Daoy (cell line): Measurements from ENCODE around the gene SLC7A1. TPM values are rescaled to one million over a fixed set of nuclear protein-coding genes. Genes with fewer than 3 reads are reported as not detected.

Experiments
- DNase-seq: peaks from one replicate; pipeline ENCODE4 v3.0.0-alpha.2; 2015; ENCODE audit warnings: low read depth
- total RNA-seq: library from RNA; depleted of rRNA; stranded (reverse); fragments of >200 nt; shearing (Covaris generic); gene quantifications from 2 replicates; pipeline ENCODE4 v1.2.3, GENCODE V29; 2014

Gene SLC7A1
- total RNA-seq, 1 experiment from 2014 or later, result 22.0 TPM

DNA sequence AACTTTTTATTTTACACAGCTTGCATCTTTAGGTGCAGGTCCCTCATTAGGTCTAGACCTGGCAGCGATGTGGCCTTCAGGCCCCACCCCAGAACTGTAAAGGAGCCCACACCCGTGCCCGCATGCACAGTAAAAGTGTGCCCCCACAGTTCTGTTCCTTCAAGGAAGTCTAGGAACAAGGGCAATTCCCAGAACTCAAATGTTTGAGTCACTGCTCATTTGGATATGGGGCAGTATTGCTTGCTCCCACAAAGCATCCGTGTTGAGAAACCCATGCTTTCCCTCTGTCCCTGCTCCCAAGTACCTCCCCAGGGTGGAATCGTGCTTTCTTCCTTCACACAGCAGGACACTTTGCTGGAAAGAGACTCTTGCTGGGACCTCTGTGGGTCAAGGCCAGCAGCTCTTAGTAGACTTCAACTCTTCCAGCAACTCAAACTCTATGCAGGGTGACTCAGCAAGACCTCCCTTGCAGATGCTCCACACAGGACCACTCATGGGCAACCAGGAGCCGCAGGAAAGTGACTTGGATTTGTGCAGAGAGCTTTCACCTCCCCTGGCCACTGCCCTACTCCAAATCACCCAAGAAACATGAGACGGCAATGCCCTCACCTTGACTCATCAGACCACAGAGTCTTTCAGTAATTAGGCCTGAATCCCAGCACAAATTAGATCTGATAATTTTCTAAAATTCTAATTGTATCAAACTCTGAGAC lies 12.3 kb downstream of the SLC7A1 start:
- peak; percentile 82 for DNase-seq

DNA sequence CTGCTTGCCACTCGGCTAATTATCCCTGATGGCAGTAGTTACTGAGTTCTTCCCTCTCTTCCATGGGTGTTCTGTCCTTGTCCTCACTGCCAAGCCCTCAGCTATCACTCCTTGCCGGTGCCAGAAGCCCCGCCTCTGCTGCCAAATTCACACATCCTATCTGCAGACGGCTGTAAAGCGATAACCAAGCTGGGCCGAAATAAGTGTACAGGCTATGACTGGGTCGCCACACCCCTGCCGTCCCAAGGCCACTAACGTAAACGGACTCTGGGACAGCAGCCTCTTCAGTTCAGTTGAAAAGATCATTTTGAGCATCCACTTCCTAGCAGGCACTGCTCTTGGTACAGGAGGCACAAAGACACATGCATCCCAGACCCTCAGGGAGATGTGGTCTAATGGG lies 13.3 kb downstream of the SLC7A1 start:
- DNase-seq, result no peak

DNA sequence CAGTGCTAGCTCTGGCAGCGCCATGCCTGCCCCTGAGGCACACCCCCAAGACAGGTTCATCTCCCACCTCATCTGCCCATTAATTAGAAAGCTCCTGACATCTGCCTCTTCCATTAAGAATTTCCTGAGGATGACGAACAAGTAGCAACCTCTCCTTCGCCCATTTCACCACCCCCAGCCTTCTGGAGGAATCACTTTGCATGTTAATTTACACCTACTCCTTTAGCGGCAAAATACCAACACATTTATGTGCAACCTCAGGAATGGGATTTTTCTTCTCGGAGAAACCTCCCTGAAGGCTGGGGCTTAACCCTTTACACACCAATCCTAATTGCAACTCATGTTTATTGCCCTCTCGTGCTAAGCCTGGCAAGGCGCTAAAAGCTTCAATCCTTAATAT lies 13.8 kb downstream of the SLC7A1 start:
- DNase-seq, result no peak

DNA sequence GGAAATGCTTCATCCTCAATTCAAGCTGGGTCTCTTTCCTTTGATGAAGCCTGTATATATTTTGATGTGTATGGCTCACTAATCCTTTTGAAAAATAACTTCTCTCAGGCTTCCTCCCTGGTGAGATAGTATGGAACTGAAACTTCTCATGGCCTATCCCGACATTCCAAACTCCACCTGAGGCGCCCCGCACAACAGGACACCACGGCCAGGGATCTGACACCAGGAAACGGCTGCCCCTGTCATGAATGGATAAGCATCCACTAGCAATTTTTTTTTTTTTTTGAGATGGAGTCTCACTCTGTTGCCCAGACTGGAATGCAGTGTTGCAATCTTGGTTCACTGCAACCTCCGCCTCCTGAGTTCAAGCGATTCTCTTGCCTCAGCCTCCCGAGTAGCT lies 16.4 kb downstream of the SLC7A1 start:
- no peak for DNase-seq

DNA sequence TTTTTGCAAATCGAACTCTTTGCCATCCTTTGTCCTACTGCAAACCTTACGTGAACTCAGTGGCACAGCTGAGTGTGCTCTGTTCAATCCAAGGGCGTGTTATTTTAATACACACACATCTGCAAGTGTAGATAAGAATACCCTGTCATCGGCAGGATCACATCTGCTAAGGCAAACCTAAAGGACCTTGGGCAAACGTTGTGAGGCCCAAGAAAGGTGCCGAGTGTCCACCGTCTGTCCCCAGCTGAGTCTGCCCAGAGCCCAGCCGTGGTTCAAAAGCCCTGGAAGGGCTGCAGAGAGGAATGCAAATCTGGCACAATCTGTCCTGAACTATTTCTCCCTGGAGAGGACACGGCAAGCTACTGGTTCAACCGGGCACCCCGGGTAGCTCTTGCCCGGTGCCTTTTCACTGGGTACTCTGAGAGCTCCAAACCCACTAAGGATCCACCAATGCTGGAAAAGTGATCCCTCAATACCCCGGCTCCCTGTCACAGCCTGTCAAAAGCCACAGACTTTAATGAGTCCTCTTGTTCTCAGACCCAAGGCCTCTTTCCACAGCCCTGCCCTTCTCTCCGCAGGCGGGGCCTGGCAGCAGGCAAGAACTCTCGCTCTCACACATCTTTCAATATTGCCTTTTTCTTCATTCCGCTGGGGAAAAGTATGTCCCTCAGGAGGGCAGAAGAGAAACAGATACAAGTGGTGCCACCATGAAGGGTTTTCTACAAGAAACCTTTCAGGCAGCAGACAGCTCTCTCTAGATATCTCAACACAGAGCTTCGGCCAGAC lies 17.0 kb downstream of the SLC7A1 start:
- no peak for DNase-seq

DNA sequence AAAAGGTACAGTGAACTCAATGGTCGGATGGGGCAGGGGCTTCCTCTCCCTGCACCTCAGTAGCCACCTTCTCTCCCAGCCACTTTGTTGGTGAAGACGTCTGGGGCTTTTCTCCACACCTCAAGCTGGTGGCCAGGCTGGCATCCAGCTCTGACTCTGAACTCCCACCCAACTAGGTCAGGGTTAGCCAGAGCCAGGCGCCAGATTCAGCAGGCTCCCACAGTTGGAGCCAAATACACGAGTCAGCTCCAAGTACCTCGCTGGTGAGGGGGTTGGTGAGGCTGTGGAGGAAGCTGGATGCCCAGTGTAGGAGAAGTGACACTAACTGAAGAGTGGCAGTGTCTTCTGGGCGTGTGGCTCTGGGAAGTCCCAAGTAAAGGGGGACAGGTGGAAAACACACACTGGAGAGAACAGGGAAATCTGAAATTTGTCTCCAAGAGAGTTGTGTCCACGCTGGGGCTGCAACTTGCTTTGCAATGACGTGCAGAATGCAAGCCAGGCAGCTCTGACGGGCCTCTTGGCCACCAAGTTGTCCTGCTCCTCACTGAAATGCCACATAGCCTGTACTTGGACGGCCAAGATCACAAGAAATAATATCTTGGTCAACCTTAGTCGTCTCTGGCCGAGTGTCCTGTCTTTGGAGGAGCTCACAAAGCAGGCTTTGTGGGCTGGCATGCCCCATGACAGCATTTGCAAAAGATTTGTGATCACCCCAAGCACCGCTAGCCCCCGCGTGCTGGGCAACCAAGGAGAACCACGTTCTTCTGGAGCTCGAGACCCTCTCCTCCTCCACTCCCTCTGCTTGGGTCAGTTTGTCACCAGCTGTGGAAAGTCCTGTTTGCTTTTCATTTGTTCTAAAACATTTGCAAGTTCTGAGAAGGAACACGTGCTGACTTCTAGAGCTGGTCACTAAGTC lies 18.1 kb downstream of the SLC7A1 start:
- DNase-seq, result no peak

DNA sequence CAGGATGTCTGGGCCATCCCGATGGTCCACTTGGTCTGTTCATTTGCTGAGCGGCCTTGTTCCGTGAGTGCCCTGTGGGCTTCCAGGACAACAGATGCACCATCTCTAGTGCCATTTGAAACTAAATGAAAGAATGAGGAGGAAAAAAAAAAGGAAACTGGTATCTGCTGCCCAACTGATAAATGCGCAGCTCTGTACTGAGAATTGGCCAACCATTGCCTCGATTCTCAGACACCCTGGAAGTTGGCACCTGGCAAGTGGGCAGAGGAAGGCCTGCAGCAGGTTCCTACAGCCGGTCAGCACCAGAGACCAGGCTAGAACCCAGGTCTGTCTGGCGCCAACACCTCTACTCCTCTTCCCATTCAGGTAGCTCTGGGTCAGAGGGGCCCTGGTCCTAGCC lies 18.9 kb downstream of the SLC7A1 start:
- no peak for DNase-seq

DNA sequence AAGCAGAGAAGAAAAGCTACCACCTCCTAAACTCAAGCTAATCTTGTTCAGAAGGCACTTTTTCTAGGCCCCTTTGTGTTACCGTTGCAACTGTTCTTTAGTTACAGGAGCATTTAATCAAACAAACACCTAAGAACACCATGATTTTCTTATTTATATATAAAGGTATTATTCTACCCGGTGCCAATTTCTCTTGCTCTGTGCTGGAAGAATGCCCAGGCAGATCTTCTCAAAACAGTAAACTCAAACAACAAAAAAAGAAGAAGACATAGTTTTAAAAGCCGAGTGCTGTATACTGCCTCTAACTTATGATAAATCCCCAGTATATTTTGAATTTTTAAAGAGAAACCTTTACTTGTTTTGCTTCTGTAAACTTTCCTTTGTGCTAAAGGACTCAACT lies 20.4 kb downstream of the SLC7A1 start:
- no peak for DNase-seq

DNA sequence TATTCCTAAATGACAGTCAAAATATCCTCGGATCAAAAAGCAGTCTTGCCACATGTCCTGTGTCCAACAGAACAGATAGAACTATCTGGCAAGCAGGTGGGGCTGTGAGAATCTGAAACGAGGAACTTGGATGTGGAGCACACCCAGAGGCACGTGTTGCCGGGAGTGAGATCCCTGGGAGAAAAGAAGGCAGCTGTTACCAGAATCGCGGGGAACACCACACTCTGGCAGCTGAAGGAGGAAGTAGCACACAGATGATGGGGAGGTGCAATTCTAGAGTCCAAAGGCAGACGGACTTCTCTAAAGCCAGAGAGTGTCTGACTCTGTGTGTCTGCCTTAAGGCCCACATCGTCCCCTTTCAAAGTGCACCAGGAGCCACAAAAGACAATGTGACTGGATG lies 22.3 kb downstream of the SLC7A1 start:
- no peak for DNase-seq

DNA sequence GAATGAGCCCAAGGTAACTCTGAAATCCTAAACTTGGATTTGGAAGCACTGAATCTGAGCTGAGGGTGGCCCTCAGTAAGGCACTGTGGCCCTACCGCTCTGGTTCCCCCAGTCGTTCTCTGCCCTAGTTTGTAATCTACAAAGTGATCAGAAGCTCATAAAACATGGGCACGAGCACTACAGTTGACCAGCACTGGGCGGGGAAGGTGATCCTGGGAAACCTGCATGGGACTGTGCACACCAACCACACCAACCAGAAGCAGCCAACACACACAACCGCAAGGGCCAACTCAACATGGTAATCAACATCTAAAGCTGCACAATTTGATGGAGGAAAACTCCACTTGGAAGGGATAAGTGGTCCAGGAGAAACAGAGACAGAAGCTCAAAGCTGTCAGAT lies 22.9 kb downstream of the SLC7A1 start:
- no peak for DNase-seq

DNA sequence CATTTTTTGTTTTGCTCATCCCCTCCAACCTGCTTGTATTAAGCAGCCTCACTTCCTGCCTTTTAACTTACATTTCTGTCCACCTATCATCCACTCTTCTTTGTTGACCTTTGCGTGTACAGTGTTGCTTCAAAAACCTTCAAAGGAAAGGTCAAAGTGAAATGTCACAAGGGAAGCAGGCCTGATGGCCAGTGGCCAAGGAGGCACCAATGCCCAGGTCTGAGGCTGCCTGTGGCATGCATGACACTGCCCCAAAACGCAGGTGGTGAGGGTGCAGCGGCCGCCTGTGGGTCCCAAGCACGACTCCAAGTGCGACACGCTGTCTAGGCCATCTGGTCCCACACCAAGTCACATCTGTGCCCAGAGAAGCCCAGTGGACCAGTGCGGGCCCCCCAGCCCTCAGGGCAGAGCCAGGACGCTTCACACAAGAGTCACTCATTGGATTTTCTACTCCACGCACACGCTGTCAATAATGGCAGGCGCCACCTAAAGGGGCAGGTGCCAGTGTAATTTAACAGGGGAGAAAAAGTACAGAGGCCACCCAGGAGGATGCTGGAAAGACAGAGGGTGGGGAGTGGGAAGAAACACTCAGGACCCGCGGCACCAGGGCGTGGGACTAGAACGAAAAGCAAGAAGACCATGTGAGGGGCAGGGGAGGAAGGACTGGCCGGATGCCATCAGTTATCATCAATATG lies 23.5 kb downstream of the SLC7A1 start:
- DNase-seq, result no peak

DNA sequence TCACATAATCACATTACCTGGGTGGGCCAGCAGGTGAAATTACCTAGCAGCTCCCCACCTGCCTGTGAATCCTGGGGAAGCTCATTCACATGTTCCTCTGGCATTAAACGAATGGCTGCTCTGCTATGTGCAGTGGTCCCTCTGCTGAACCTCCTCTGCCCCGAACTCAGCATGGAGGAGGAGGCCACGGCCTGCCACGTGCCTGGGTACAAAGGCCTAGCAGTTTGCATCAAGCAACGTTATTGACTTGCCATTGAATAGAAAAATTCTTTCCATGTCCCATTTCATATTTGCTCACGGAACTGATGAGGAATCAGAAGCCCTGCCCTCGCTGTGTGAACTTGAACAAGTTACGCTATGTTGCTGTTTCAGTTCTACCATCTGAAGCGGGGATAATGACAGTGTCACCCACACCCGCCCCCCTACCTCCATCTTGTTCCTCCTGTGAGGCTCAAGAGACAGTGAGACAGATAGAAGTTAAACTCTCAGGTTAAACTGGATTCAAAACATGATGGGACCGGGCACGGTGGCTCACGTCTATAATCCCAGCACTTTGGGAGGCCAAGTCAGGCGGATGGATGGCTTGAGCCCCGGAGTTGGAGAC lies 25.3 kb downstream of the SLC7A1 start:
- DNase-seq, result no peak

DNA sequence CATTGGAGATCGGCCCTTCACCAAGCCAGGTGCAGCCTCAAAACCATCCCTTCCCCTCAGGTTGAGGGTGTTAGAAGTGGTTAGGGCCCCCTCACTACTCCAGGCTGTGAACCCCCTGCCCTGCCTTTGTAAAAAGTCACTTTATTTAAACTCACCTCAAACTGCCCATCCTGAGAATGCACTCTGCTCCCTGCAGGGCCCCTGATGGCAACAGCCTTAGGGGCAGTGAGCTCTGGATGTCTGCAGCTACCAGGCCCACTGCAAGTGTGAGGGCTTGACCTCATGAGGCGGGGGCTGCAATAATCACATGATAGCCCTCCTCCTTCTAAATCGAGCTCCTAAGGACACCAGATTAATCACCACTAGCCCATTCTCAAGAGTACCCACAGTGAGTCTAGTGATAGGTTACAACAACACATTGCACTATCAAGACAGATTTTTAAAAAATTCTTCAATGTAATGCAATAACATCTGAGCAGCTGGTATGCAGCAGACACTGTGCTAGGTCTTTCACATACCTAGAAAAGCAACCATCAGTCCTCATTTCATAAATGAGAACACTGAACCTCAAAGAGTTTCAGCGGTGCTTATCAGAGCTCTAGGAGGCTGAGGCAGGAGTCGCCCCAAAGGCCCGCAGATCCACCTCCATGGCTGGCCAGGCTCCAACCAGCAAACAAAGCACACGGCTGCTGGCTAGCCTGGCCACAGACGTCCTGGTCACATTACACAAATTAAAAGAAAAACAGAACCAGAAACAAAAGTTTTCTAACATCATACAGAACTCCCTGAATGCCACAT lies 26.0 kb downstream of the SLC7A1 start:
- DNase-seq, result no peak

DNA sequence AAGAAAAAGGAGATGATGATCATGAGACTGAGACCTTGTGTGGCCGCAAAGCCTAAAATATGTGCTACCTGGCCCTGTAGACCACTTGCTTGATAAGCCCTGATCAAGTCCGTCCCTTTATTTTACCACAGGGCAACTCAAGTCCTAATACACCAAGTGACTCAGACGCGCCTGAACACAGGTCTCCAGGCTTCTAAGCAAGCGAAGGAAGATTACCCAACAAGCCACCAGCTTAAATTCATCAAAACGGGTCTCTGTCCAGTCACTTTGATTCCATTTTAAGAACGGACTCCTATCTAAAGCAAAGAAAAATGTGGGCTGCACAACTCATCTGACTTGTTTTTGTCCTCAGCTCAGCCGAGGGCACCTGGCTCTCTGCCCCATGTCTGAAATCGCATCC lies 26.8 kb downstream of the SLC7A1 start:
- no peak for DNase-seq

DNA sequence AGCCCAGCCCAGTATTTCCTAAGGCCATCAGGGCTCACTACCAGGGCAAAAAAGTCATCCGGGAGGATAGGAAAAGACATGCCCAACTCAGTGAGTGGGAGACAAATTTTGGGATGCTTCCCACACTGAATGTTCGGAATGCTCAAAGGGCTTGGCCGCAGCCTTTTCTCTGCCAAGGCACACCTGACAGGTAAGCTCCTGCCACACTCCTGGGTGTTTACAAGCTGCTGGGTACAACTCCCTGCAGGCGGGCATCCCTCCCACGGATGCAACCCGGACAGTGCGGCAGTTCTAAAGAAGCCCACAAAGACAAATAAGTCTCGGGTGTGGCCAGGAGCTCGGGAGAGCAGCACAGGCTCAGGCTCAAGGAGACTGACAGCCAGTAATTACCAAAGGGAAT lies 28.1 kb downstream of the SLC7A1 start:
- no peak for DNase-seq

DNA sequence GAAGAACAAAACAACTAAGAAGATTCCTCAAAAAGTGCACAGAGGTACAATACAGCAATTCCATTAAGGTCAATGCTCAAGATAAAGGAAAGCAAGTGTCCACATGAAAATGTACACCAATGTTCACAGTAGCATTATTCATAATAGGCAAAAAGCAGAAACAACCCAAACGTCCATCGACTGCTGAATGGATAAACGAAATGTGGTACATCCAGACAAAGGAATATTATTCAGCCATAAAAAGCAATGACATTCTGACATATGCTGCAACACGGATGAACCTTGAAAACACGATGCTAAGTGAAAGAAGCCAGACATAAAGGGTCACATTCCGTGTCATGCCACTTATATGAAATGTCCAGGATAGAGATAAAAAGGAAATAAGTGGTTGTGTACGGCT lies 29.3 kb downstream of the SLC7A1 start:
- no peak for DNase-seq

DNA sequence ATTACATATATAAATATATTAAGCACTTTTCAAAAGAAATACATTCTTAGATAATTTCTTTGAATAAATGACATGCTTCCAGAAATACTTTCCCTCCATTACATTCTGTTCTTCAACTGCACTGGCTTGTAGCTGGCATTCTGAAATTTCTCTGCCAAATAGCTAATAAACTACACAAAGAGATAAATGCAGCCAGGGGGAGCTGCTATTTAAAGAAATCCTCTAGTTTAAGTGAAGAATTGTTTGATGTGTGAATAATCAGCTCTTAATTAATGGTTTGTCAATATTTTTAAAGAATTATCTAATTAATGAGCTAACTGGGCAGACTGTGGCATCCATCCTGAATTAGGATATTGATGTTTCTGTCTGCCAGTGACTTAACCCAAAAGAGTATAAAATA lies 30.7 kb downstream of the SLC7A1 start:
- no peak for DNase-seq

DNA sequence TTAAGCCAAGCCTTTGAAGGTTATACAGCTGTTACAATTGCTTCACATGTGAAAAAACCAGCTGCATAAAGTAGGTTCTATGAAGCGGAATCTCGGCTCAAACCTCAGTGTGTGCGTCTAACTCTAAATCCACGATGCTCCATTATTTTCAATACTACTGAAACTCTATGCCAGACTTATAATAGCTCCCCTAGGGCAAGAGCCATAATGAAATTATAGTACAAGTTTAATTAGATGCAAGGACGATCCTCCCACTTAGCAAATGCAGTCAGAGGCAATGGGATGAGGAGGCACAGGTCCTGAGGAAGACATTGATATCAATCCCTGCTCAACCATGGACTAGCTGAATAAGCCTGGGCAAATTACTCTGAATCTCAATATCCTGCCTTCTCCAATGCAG lies 31.1 kb downstream of the SLC7A1 start:
- no peak for DNase-seq

DNA sequence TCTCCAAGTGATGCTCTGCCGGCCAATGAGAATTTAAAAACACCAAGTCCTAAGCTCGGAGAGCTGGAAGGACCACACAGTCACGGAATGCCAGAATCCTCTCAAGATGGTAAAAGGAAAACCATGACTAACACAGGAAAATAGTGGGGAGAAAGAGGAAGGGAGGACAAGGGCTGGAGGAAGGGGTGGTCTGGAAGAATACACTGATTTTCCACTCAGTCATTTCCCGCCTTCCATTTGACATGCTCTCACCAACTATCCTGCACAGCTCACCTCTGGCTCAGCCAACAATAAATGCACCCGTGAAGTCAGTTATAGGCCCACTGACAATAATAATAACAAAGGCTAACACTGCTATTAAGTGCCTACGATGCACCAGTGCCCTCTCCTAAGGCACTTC lies 31.5 kb downstream of the SLC7A1 start:
- no peak for DNase-seq

DNA sequence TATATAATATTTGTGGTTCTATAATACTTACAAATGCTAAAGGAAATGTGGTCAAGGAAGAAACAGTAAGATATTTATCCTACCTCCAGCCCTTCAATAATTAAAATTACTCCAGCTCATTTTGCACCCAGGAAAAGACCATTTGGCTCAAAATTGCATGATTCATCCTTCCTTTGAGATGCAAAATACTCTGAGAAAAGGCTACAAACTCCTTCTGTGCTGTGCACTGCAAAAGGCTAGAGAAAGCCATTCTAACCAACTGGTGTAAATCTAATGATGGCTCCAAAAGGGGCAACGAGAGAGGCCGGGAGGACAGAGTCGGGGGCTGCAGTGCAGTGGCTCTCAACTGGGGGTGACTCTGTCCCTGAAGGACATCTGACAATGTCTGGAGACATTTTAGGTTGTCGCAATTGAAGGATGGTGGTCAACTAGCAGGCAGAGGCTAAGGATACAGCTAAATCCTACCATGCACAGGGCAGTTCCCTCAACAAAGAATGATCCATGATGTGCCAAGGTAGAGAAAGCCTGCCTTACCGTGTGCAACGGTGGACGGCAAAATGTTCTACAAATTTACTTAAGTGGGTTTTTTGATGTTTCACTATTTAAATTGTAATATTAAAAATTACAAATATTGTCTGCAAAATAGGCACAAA lies 32.6 kb downstream of the SLC7A1 start:
- no peak for DNase-seq
